Measurements from ENCODE around the gene METTL1. TPM values are rescaled to one million over a fixed set of nuclear protein-coding genes. Genes with fewer than 3 reads are reported as not detected.
A peak's percentile ranks its signal among the peaks of the same experiment; 100 is the strongest.
"Not testable (repeated sequence)": the region's sequence is repeated elsewhere in the genome, so short reads cannot be mapped to it uniquely, and the experiment has no call there.

METTL1 gene
- total and polyA plus RNA-seq, 2 donors from 2014 or later, result 23.4 to 69.4 TPM

DNA sequence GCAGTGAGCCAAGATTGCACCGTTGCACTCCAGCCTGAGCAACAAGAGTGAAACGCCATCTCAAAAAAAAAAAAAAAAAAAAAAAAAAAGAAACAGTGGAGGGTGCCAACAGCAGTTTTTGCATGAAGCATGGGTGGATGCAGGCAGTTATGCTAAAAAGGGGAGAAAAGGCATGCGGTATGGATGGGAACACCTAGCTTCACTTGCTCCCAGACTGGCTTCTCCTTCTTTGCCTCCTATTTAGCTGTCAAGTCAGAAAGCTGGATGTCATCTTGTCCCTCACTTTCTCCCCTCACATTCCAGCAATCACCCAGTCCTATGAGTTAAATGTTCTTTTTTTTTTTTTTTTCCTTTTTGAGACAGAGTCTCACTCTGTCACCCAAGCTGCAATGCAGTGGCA lies 3.1 kb upstream of the METTL1 start:
- FAIRE-seq, result no peak

DNA sequence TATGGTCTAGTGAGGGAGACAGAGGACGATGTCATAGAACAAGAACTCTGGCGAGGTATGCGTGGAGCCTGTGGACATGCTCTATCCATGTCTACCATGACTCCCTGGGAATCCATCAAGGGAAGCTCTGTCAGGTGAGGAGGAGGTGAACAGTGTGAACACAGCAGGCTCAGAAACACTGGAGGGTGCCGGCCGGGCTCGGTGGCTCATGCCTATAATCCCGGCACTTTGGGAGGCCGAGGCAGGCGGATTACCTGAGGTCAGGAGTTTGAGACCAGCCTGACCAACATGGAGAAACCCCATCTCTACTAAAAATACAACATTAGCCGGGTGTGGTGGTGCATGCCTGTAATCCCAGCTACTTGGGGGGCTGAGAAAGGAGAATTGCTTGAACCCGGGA lies 2.7 kb upstream of the METTL1 start:
- H3K27ac ChIP-seq (ENCODE audit: low read depth in 2 of 2, low read length in 2 of 2); H3K4me3 ChIP-seq (ENCODE audit: low read length in 3 of 3); H3K9ac ChIP-seq (ENCODE audit: low read length in 3 of 3); intact Hi-C loops (cut with DNase I); H3K4me1 ChIP-seq (ENCODE audit: control insufficient read depth in 2 of 3, insufficient read depth in 2 of 3, low read depth in 1 of 3, low read length in 3 of 3); FAIRE-seq; H3K9me3 ChIP-seq (ENCODE audit: control insufficient read depth in 2 of 3, insufficient read depth in 1 of 3, low read length in 3 of 3); H3K27me3 ChIP-seq (ENCODE audit: control insufficient read depth, insufficient read depth, low read length); H3K36me3 ChIP-seq (ENCODE audit: control insufficient read depth in 2 of 3, insufficient read depth in 3 of 3, low read length in 3 of 3): not testable (repeated sequence)
- peak in 1 of 5 donors; percentile 56 for DNase-seq

More for the DNA sequence above, 3.1 kb upstream of the METTL1 start:
- peaks cover 0 to 4% (median 0%) of the 10 kb centered on the region in 3 donors for H3K36me3 ChIP-seq (ENCODE audit: control insufficient read depth in 2 of 3, insufficient read depth in 3 of 3, low read length in 3 of 3)
- H3K4me3 ChIP-seq (ENCODE audit: low read length in 3 of 3), result no peak overlapping the region
- no peaks in the 10 kb centered on the region for H3K27me3 ChIP-seq (ENCODE audit: control insufficient read depth, insufficient read depth, low read length)
- no peak for DNase-seq
- H3K9ac ChIP-seq (ENCODE audit: low read length in 3 of 3), result no peak overlapping the region
- peaks cover 0 to 9% (median under 1%) of the 10 kb centered on the region in 3 donors for H3K4me1 ChIP-seq (ENCODE audit: control insufficient read depth in 2 of 3, insufficient read depth in 2 of 3, low read depth in 1 of 3, low read length in 3 of 3)
- H3K9me3 ChIP-seq (ENCODE audit: control insufficient read depth in 2 of 3, insufficient read depth in 1 of 3, low read length in 3 of 3), result no peaks in the 10 kb centered on the region
- no peak for TF ChIP-seq CTCF (IDR thresholded peaks at IDR 0.05; ENCODE audit: borderline replicate concordance, extremely low read depth, insufficient read depth)
- intact Hi-C loops (cut with DNase I), result no loop called here
- H3K27ac ChIP-seq (ENCODE audit: low read depth in 2 of 2, low read length in 2 of 2), result no peak overlapping the region

- H3K4me3 ChIP-seq (ENCODE audit: low read length in 3 of 3), result peak within 1 kb of the TSS; percentile 81 to 95 (median 89)
- peak in 4 of 5 donors; percentile 51 to 90 (median 66) for DNase-seq
- intact Hi-C loops (cut with DNase I), result no loop called here
Observed at GRCh38 chr12:57772429-57773322, 771 bp upstream of the METTL1 start, which contains the start of gene EEF1AKMT3. Gene EEF1AKMT3, plus strand, starts transcription at chr12:57772614. Its CDS starts 111 bp downstream, at chr12:57772725.

More at GRCh38 chr12:57772429-57773322, 771 bp upstream of the METTL1 start, which contains the start of gene EEF1AKMT3:
- peak within 1 kb of the TSS; percentile 61 to 86 (median 83) for H3K9ac ChIP-seq (ENCODE audit: low read length in 3 of 3)
- peaks cover 0 to 7% (median 0%) of the 10 kb centered on the region in 3 donors for H3K4me1 ChIP-seq (ENCODE audit: control insufficient read depth in 2 of 3, insufficient read depth in 2 of 3, low read depth in 1 of 3, low read length in 3 of 3)
- H3K36me3 ChIP-seq (ENCODE audit: control insufficient read depth in 2 of 3, insufficient read depth in 3 of 3, low read length in 3 of 3), result peaks cover 0 to 4% (median 0%) of the 10 kb centered on the region in 3 donors
- FAIRE-seq, result no peak
- H3K9me3 ChIP-seq (ENCODE audit: control insufficient read depth in 2 of 3, insufficient read depth in 1 of 3, low read length in 3 of 3), result no peaks in the 10 kb centered on the region
- no peak for TF ChIP-seq CTCF (IDR thresholded peaks at IDR 0.05; ENCODE audit: borderline replicate concordance, extremely low read depth, insufficient read depth)
- H3K27me3 ChIP-seq (ENCODE audit: control insufficient read depth, insufficient read depth, low read length), result no peaks in the 10 kb centered on the region
- H3K27ac ChIP-seq (ENCODE audit: low read depth in 2 of 2, low read length in 2 of 2), result peak within 1 kb of the TSS; percentile 91 to 96
